Kidney capillary endothelial cell (primary cell): Measurements from ENCODE around the gene CFLAR.

ENCODE experiments used
- DNase-seq: peaks from one replicate; pipeline ENCODE4 v3.0.0-alpha.2; 2018; ENCODE audit warnings: low spot score

Gene CFLAR

GRCh38 chr2:201218780-201219179, 102.8 kb downstream of the CFLAR start:
- DNase-seq = peak; percentile 42

- no peak for DNase-seq
Measured at GRCh38 chr2:201219328-201220096, 103.5 kb downstream of the CFLAR start.

DNA sequence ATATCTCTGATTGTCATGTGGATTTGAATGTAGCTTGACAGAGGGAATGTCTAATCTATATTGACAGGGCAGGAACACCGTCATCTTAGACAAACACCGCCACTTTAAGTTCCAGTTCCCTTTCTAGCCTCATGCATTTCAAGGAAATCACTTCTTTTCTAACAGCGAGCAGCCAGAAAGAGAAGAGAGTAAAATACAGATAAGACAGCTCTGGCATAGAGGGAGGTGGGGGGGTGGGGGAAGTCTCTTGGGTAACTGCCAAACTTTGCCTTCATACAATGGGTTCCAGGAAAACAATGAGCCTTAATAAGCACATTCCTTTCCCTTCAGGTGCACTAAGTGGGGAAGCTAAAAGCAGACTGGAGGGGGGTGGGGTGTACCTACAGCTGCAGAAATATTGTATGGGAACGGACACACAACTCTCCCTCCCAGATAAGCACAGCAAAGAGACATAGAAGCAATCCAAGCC, 104.2 kb downstream of the CFLAR start:
- DNase-seq = peak; percentile 50

DNA sequence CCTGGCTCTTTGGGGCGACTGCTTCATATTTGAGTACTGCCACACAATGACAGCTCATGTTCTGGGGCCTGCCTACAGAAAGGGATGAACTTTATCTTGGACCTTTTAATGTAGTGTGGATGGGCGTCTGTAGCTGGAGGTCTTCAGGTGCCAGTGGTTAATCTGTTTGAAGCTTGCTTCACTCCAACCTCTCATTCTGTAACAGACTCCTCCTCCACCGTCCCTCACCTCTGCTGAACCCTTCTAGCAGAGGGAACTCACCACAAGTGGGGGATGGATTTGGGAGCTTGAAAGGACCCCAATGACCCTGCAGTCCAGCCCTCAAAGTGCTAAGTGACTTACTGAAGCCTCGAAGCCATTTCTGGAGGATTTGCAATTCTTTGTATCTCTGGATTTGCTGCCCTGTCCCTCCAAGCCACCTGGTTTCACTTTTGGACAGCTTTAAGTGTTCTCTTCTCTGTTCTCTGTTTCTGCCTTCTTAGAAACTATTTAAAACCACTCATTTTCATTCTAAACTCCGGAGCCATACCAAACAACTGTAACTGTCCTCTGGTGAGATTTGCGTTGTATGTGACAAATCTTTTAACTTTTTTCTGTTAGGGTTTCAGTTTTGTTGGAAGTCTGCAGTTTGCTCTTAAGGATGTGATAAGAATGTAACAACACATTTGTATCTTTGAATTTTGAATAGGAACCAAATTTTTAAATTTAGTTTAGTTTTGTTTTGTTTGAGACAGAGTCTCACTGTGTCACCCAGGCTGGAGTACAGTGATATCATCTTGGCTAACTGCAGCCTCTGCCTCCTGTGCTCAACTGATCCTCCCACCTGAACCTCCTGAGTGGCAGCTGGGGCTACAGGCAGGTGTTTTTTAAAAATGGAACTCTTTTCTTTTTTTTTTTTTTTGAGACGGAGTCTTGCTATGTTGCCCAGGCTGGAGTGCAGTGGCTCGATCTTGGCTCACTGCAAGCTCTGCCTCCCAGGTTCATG, 107.4 kb downstream of the CFLAR start:
- DNase-seq = no peak
